Daoy (cell line): Measurements from ENCODE around the gene KCNJ10. TPM values are rescaled to one million over a fixed set of nuclear protein-coding genes. Genes with fewer than 3 reads are reported as not detected.
A peak's percentile ranks its signal among the peaks of the same experiment; 100 is the strongest.

Experiments used
- DNase-seq: peaks from one replicate; pipeline ENCODE4 v3.0.0-alpha.2; 2015; ENCODE audit warnings: low read depth
- total RNA-seq: library from RNA; depleted of rRNA; stranded (reverse); fragments of >200 nt; shearing (Covaris generic); gene quantifications from 2 replicates; pipeline ENCODE4 v1.2.3, GENCODE V29; 2014

Gene KCNJ10
- total RNA-seq, 1 experiment from 2014 or later = under 0.01 TPM

DNA sequence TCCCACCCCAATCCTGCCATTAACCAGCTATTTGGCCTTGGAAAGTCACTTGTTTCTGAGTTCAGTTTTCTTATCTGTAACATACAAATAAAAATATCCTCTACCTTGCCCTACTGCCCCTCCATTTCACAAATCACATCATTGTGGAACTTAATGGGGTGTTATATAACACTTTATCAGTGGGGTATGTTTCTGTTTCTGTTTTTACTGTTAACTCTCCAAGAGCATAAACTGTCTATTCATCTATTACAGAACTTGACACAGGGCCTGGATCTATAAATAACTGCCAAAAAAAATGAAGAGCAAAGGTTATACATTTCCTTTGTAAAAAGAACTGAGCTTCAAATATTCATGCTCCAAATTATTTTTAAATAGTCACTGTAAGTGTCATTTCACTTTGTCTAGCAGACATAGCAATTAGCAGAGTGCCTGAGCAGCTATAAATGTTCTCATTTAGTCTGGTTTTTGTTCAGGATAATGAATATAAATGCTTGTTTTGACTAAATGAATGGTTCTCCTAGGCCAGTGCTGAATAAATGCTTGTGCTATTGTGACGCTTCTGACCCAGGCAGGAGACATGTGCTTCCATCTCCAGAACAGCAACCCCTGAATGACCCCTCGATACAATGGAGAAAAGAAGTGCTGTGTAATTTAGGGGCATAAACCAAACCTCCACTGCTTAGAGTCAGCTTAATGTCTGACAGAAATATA is 45.6 kb downstream of the KCNJ10 start:
- DNase-seq = no peak

DNA sequence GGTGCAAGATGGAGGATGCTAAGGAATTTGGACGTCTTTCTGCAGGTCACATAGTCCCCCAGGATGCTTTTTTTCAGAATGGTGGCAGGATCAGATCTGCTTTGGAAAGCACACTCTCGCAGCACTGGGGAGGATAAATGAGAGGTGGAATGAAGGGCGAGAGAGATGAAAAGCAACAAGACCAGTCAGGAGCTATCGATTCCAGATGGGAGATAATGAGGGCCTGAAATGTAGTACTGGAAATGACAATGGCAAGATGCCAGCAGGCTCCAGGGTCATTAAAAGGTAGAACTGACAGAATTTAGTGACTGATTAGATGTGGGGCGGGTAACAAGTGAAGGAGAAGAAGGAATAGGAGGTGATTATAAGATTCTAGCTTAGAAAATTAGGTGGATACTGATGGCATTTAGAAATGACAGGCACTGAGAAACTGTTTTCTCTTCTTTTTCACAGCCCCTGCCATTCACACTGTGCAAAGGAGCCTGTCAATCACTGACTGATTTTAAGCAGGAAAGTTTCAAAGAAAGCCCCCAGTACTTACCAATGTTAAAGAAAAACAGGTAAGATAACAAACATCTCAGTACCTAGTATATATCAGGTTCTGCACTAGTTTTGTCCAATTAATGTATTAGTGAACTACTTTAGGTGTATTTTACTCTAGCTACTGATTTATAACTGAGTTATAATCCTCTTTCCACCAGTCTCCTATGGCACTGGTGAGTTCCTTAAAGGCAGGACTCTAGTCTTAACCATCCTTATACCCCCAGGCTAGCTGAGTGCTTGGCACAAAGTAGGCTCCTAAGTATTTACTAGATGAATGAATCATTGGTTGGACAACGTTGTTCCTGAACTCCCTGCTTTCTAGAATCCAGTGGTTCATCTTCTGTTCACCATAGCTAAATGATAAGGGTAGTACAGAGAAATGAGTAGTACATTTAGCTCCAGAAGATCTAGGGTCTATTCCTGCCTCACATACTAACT is 47.3 kb downstream of the KCNJ10 start:
- peak; percentile 14 for DNase-seq

DNA sequence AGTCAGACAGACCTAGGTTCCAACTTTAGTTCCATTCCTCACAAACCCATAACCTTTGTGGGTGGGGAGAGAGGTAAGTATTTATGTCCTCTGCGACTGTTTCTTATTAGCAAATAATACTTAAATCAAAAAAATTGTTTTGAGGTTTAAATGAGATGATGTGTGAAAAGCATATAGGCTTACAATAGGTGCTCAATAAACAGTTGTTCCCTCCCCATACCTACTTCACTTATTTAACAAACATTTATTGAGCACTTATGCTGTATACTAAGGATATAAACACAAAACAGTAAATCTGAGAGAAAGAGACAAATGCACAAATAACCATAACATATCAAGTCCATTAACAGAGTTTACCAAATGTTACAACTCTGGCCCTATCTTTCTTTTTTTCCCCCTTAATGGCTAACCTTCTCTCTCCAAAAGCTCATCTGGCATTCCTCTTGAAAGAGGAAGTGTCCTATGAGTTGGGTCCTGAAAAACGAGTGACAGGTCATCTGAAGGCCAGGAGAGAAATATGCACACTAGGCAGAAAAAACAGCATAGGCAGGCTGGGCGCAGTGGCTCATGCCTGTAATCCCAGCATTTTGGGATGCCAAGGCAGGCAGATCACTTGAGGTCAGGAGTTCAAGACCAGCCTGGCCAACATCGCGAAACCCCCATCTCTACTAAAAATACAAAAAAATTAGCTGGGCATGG is 48.4 kb downstream of the KCNJ10 start:
- no peak for DNase-seq

DNA sequence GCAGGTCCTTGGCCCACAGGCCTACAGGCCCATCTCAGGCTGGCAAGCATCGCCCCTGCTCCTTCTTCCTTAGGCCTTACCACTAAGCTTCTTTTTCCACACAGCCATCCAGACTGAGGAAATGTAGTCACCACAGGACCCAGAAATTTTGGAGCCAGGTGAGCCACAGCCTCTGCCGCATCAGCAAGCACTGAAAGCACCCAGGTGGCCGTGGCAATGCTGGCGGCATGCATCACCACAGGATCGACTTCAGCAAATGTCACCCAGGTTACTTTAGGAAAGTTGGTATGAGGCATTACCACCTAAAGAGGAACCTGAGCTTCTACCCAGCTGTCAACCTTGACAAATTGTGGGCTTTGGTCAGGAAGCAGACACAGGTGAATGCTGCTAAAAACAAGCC is 49.8 kb downstream of the KCNJ10 start:
- no peak for DNase-seq

DNA sequence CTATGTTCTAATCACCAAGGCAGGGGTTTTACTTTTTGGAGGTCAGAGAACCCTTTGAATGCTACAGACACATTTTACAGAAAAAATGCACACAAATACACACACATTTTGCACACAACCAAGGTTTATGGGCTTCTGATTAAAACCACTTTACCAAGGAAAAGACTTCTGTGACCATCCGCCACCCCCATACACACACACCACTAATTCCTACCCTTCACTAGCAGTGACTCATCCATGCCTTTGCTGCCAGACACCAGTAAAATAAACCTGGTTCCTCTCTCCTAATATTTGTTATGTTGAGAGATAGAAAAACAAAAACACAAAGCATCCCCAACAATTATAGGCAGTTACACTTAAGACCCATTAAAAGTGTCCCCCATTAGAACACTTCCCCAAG is 51.1 kb downstream of the KCNJ10 start:
- peak; percentile 51 for DNase-seq

DNA sequence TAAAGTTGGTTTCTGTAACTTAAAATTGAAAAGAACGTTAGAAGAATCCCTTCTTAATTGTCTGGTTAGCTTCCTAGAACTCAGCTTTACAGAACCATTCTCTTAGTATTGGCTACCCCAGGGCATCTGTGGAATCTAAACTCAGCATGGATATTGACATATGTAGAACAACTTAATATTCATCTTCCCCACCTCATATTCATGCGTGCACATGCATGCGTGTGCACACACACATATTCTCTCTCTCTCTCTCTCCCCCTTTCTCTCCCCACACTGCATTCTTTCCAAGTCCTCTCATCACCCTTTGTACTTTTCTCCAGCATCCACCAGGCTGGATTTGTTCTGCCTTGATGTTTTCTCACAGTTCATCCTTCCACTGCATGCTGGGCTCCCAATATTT is 51.6 kb downstream of the KCNJ10 start:
- no peak for DNase-seq

DNA sequence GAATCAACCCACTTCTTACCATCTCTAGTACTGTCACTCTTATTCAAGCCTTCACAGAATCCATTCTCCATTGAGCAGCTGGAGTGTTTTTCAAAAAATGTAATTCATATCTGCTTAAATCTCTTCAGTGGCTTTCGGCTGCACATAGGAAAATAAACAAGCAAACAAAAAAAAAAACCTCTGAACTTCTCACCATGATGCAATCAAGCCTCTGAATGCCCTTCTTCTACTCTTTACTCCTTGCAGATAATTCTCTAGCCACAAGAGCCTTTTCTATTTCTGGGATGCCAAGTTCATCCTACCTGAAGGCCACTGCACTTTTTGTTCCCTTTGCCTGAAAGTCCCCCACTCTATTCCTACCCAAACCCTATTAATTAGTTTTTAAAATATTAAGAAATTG is 52.4 kb downstream of the KCNJ10 start:
- DNase-seq = no peak

DNA sequence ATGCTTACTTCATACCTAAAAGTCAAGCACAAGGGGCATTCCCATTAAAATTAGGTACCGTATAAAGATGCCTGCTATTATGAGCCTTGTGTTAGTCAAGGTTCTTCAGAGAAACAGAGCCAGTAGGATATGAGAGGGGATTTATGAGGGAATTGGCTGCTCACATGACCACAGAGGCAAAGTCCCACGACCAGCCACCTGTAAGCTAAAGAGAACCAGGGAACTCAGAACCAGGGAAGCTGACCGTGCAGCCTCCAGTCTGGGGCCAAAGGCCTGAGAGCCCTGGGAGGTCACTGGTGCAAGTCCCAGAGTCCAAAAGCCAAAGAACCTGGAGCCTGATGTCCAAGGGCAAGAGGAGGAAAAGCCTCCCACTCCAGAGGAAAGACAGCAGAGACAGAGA is 58.2 kb downstream of the KCNJ10 start:
- DNase-seq = no peak

DNA sequence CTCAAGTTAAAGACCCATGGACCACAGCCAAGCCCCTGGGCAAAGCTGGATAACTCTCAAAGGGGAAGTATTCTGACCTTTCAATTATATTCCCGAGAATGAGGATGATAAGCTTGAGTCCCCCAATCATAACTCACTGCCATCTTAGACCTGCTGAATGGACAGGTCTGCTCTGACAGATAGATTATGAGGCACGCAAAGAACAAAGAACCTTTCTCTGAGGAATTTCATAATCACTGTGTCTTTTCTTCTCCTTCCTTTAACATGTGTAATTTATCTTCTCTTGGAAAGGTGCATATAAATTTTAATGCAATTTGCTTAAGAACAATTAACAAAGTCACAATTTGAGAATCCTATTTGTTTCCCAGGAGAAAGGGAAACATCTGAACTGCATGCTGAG is 60.2 kb downstream of the KCNJ10 start:
- no peak for DNase-seq

DNA sequence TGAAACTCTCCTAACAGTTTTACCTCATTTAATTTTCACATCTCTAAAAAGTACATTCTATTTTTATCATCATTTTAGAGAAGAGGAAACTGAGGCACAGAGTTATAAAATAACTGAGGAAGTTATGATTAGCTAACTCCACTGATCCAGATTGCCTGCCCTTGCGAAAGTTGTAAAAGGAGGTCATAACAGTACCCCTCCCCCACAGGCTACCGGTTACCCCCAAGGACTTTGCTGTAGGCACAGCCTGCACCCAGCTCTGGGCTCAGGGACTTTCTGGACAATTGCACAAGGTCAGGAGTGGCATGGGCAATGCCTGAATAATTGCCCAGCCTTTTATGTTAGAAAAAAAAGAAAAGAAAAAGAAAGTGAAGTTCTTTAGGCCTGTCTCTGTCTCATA is 60.9 kb downstream of the KCNJ10 start:
- no peak for DNase-seq

DNA sequence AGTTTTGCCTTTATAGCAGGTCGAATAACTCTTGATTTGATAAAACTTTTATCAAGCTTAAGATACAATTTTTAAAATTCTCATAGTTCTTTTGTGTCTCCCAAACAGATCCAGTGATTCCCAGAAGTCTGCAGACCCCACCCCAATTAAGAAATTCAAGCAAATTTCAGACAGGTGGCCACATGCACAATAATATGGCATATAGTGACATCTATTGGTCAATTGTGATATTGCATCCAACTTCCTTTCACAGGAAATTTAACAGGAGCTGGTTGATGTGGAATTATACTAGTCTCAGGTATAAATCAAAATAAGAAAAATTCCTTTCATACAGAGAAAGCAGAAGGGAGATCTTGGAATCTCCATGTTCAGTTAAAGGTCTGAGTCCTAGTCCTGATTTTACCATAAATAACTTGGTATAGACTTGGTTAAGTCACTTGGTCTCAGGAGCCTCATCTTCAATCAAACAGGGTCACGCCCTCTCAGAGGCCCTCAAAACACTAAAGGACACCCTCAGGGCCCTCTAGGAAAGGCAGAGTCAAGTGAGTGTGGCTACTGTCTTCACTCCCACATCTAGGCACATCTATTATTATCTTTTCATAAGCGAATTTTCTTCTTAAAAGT is 62.3 kb downstream of the KCNJ10 start:
- peak; percentile 23 for DNase-seq

DNA sequence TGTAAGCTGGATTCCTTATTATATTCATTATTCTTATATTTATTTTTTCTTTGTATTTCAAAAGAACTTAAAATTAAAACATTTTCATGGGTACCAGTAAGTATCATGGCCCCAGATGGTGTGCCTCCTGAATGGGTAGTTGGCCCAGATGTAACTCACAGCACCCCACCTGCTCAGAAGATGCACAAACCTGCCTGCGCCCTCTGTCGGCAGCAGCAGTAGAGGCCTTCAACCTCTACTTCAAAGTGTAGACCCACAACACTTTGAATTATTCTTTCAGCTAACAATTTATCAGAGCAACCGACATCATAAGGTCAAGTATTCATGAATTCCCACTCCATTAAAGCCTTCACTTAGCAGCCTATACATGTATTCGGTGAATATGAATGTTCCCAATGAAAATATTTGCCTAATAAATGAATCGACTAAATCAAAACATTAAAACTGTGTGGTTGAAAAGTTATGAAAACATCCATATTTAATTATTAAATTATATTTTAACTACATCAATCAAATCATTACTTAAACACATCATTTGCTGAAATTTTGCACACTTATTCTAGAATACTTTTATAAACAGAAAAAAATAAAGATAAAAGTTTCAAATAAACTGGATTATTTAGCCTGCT is 63.5 kb downstream of the KCNJ10 start:
- DNase-seq = peak; percentile 78

DNA sequence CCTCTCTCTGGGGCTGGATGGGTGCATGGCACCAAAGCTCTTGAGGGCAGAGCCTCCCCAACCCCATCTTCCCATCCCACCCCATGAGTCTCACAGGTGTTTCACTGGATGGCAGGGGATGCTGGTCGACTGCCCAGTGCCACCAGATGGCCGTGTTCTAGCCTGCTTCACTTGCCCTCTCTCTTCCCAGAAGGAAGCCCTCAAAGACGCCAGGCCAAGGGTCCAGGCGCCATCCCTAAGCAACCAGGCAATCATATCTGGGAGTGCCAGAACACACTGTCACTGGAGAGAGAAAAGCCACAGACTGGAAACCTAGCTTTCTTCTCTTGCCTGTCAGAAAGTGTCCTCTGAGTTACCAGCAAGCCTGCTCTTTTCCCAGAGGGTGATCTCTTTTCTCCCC is 64.9 kb downstream of the KCNJ10 start:
- no peak for DNase-seq

DNA sequence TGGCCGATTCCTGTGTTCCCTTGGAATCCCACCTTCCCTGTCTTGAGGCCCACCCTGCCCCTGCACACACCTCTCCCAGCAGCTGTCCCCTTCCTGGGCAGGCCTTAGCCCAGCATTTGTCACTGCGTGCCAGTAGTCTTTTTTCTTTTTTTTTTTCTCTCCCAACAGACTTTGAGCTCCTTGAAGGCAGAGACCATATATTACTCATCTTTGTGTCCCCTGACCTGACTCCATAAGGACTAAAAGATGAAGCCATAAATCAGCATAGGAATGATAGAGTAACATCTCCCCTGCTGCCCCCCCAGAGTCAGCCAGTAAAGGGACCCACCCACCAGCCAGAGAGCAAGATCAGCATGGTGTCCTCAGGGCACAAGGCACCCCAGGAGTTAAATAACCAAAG is 65.5 kb downstream of the KCNJ10 start:
- DNase-seq = no peak

DNA sequence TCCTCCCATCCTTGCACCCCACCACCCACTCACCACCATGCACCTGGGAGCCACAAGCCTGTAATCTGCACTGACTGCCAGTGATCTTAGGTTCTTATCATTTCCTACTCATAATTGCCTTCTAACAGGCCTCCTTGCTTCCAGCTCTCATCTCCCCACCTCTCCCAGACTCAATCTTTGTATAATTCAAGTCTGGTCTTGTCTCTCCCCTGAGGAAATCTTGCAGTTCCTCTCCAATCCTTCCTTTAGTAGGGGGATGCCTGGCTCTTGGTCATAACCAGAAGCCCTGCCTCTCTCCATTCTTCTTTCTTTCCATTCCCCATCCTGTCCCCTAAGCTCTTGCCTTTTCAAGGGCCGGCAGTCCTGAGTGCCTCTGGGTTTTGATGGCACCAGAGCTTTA is 66.0 kb downstream of the KCNJ10 start:
- DNase-seq = no peak

DNA sequence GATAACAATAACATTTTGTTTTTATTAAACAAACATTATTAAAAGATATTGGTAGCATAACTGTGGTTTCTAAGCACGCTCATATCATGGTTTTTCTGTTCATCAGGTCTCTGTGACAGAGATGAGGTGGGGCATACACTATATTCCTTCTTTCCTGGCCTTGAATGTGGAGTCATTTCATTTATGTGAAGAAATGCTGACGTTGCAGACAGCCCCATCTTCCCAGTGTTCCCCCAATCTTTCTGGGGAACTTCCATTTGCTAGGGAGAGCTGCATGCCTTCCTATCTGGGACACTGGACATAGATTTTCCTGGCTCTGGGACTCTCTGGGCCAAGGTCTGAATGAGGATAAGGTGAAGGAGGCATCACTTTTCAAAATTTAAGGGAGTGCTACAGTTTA is 68.5 kb downstream of the KCNJ10 start:
- DNase-seq = no peak

DNA sequence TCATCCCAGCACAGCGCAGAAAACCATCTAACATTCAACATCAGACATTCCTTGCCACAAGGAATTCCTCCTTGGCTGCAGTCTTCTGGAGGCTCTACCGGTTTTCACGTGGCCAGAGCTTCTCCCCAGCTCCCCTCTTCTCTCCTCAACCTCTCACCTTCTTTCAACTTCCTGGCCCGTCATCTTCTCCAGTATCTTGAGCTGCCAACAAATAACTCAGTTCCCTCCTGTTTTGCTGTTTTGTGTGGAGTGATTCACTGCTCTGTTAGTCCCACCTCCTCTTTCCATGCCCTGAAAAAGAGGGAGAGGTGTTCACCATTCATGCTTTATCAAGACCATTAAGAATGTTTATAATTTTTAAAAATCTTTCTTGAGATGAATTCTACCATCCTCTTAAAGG is 70.8 kb downstream of the KCNJ10 start:
- peak; percentile 15 for DNase-seq

DNA sequence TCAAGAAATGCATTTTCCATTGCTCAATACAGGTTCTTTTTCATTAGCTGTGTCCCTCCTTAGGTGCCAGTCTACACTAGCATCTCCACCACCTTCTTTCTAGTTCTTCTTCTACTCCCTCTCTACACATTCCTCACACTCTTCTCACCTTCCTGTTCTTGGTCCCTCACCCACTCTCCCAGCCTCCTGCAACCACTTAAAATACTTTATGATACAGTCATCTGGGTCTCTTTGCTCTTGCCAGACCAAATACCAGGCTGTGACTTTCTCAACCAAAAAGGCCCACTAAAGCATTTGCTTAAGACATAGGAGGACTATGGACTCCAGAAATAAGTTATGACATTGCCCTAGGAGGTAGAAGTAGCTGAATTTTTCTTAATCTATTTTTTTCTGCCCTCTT is 73.3 kb downstream of the KCNJ10 start:
- peak; percentile 84 for DNase-seq

DNA sequence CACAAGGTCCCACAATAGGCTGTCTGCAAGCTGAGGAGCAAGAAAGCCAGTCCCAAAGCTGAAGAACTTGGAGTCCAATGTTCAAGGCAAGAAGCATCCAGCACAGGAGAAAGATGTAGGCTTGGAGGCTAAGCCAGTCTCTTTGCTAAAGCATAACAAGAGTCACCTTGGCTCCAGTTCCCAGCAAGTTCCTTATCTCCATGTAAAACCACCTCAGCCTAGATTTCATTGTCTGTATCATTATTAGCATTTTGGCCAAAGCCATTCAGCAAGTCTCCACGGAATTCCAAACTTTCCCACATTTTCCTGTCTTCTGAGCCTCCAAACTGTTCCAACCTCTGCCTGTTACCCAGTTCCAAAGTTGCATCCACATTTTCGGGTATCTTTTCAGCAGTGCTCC is 75.1 kb downstream of the KCNJ10 start:
- no peak for DNase-seq

DNA sequence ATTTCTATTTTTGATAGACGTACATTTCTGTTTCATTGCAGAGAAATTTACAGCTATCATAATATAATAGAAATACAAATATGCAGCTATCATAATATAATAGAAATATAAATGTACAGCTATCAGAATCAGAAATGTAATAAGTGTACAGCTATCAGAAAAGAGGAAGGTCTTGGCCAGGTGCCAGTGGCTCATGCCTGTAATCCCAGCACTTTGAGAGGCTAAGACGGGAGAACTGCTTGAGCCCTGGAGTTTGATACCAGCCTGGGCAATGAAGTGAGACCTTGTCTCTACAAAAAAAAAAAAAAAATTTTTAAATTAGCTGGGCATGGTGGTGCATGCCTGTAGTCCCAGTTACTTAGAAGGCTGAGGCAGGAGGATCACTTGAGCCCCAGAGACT is 76.0 kb downstream of the KCNJ10 start:
- no peak for DNase-seq

DNA sequence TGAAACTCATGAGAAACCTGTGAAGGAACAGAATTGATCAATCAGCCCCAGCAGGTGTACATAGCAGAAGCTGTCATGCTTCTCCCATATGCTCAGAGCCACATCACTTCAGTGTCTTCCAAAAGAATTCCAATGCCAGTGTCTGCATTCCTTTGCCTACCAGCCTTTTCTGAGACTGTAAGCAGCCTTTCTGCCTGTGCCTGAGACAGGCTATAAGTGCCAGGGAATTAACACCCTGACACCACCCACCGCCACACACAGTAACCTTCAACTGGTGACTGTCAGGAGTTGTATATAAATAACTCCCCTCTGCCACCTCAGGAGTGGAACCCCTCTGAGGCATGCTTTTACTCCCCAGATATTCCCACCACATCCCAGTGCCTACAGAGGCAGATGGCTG is 77.8 kb downstream of the KCNJ10 start:
- no peak for DNase-seq

DNA sequence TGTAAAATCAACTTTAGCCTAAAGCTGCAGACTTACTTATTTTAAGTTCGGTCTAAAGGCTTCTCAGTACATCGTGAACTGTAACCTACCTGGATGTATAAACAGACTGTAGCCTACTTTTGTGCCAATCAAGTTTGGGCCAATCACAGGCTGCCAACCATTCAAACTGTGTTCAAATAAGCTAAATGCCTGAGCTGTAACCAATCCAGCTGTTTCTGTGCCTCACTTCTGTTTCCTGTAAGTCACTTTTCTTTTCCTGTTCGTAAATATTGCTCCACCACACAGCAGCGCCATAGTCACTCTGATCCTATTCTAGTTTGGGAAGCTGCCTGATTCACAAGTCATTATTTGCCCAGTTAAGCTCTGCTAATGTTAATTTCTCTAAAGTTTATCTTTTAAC is 78.4 kb downstream of the KCNJ10 start:
- DNase-seq = no peak
